GM13976 (cell line): ENCODE data around the gene TMPO.
"Not testable (repeated sequence)": the region's sequence is repeated elsewhere in the genome, so short reads cannot be mapped to it uniquely, and the experiment has no call there.

Experiments
- DNase-seq: peaks from one replicate; pipeline ENCODE4 v3.0.0; 2012; ENCODE audit warnings: low spot score
- in situ Hi-C: fragments of 300-500 bp; cut with MboI; formaldehyde crosslinking; loops from one replicate; pipeline ENCODE4 v1.12.0; 2022; ENCODE audit warnings: low sequenced_read_pairs, mixed read lengths, inconsistent platforms; ENCODE audit not compliant: unreplicated experiment
- TF ChIP-seq, protein P1 (sequence below): IDR thresholded peaks from 2 replicates; pipeline ENCODE4 v1.5.1; 2012; ENCODE audit warnings: borderline replicate concordance, mild to moderate bottlenecking; ENCODE audit not compliant: insufficient read depth; ENCODE audit errors: extremely low read depth, missing control alignments, control extremely low read depth

The TMPO gene

DNA sequence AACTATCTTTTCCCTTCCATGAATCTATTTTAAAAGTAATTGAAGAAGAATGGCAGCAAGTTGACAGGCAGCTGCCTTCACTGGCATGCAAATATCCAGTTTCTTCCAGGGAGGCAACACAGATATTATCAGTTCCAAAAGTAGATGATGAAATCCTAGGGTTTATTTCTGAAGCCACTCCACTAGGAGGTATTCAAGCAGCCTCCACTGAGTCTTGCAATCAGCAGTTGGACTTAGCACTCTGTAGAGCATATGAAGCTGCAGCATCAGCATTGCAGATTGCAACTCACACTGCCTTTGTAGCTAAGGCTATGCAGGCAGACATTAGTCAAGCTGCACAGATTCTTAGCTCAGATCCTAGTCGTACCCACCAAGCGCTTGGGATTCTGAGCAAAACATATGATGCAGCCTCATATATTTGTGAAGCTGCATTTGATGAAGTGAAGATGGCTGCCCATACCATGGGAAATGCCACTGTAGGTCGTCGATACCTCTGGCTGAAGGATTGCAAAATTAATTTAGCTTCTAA lies 18.4 kb downstream of the TMPO start:
- DNase-seq: no peak
- in situ Hi-C loops: no loop called here
- TF ChIP-seq, protein P1, sequence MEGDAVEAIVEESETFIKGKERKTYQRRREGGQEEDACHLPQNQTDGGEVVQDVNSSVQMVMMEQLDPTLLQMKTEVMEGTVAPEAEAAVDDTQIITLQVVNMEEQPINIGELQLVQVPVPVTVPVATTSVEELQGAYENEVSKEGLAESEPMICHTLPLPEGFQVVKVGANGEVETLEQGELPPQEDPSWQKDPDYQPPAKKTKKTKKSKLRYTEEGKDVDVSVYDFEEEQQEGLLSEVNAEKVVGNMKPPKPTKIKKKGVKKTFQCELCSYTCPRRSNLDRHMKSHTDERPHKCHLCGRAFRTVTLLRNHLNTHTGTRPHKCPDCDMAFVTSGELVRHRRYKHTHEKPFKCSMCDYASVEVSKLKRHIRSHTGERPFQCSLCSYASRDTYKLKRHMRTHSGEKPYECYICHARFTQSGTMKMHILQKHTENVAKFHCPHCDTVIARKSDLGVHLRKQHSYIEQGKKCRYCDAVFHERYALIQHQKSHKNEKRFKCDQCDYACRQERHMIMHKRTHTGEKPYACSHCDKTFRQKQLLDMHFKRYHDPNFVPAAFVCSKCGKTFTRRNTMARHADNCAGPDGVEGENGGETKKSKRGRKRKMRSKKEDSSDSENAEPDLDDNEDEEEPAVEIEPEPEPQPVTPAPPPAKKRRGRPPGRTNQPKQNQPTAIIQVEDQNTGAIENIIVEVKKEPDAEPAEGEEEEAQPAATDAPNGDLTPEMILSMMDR: no peak

DNA sequence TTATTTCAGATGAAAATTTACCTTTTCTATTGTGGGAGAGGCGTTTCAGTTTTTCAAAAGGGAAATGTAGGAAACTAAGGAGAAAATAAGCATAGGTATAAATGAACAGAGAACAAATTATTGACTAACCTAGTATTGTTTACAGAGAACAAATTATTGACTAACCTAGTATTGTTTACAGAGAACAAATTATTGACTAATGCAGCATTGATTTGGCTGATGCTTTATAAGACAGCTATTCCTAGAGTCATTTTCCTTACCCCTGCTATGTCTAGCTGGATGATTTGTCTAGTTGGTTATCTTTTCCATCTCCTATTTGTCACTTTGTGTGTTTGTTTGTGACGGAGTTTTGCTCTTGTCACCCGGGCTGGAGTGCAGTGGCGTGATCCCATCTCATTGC lies 22.6 kb downstream of the TMPO start:
- TF ChIP-seq, protein P1: no peak
- no peak for DNase-seq
- in situ Hi-C loops: no loop called here

DNA sequence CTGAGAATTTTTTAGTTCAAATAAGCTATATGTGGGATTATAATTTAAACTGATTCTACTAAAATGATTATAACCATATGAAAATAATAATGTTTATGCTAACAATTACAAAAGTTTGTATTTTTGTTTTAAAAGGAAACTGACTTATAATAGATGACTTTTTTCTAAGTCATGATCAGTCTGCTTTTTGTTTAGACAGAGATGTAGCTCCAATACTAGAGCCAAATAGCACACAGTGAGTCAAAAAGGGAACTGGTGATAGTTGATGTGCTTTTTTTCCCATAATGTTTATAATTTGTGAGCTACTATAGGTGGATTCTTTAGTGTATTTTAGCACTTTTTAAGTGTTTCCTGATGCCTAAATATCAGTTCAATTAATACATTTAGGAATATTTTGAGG lies 28.3 kb downstream of the TMPO start:
- in situ Hi-C loops: no loop called here
- TF ChIP-seq, protein P1: no peak
- no peak for DNase-seq

DNA sequence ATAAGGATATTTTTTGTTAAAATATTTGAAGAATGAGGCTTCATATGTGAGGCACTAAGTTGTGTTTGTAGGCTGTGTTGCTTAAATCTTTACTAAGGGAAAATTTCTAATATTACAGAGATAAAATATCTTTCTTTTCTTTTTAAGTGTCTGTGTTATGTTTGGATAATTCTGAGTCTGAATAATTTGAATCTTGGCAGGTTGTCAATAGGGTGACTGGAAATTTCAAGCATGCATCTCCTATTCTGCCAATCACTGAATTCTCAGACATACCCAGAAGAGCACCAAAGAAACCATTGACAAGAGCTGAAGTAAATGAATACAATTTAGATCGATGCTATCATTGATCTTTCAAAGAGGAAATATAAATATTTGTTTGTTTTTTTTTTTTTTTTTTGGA lies 29.4 kb downstream of the TMPO start:
- TF ChIP-seq, protein P1: no peak
- in situ Hi-C loops: no loop called here

DNA sequence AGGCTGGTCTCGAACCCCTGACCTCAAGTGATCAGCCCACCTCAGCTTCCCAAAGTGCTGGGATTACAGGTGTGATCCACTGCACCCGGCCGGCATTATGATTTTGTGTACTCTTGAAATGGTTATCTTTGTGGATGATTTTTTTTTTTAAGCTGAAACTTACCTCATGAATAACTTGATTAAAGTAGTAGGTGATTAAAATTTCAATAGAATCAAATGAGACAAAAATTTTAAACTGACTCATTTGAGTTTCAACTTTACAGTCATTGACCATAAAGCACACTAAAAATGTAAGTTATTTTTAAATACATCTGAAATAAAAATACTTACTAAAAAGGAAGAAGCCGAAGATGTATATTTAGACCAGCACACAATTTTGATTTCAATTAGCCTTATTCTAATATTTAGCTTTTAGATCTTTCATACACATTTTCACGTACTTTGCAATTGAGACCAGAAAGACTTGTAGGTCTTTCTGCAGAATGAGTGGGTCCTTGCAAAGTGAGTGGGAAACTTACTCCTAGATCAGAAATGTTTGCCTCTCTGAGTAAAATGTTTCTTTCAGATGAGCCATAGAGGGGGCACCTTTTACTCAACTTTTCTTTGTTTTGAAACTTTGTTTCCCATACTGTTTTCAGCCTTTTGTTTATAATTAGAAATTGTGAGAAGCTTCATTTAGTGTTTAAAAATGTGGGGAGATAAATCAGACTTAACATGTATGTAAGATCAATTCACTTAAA lies 34.2 kb downstream of the TMPO start:
- no peak for DNase-seq
- TF ChIP-seq, protein P1: no peak
- in situ Hi-C loops: loop anchor here (25.0 kb wide), 1 partner anchor 438 kb away; no protein-coding TSS in a partner anchor

More for the DNA sequence above, 29.4 kb downstream of the TMPO start:
- no peak for DNase-seq

DNA sequence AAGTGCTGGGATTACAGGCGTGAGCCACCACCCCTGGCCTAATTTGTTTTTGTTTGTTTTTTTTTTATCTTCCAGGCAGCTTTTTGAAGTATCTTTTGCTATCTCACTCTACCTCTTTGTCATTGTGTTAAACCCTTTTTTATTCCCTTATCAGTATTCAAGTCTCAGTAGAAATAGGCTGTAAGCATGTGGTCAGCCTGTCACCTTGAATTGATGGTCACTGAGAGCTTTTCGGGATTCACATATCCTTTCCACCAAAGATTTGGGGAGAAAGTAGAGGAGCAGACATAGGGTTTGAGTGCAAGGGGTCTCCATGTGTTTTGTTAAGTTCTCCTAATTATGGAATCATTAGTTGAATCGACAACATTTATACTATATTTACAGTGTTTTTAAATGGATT lies 36.4 kb downstream of the TMPO start:
- in situ Hi-C loops: loop anchor here (25.0 kb wide), 1 partner anchor 436 kb away; no protein-coding TSS in a partner anchor
- TF ChIP-seq, protein P1: no peak
- no peak for DNase-seq

DNA sequence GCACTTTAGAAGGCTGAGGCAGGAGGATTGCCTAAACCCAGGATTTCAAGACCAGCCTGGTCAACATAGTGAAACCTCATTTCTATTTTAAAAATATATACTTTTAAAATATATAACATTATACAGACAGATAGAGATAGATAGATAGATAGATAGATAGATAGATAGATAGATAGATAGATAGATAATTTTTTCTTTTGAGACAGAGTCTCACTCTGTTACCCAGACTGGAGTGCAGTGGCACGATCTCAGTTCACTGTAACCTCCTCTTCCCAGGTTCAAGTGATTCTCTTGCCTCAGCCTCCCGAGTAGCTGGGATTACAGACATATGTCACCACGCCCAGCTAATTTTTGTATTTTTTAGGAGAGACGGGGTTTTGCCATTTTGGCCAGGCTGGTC lies 42.7 kb downstream of the TMPO start:
- in situ Hi-C loops: loop anchor here (25.0 kb wide), 1 partner anchor 429 kb away; no protein-coding TSS in a partner anchor
- DNase-seq: not testable (repeated sequence)
